ENCODE results near the gene CAMKK2. TPM values are rescaled to one million over a fixed set of nuclear protein-coding genes. Genes with fewer than 3 reads are reported as not detected.

CAMKK2 gene
- total and polyA plus RNA-seq, 2 experiments from 2014 or later = 20.1 to 29.8 TPM

DNA sequence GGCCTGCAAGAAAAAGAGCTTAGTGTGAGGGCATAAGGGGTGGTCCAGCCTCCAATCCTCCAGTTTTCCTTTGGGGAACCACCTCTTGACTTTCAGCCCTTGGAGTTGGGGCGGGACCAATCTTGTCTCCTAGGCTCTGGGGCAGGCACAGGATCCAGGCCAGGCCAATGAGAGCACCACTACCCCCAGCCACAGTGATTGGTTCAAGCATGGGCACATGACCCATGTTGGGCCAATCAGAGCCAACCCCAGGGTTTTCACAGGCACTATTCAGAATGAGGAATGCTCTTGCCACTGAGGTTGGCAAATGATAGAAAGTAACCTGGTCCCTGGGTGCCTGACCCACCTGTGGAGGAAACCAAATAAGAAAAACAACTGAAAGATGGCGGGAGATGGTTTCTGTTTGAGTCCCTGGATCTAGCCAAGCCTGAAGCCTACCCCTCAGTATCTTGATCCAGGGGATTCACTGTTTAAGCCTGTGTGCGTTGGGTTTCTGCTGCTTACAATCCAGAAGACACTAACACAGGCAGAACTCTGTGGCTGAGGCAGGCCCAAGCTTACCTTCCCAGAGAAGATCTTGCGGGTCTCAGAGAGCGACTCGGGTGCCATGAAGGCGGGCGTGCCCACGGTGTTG, 43.7 kb downstream of the CAMKK2 start:
- Histone ChIP-seq H3K4me2 (ENCODE audit: unreplicated experiment) (no peak overlapping the region), H3K9ac (no peak overlapping the region), H4K20me1 (ENCODE audit: insufficient read depth) (no peaks in the 10 kb centered on the region), H3K4me1 (ENCODE audit: insufficient read depth) (no peaks in the 10 kb centered on the region), H3K9me3 (ENCODE audit: low read depth) (no peaks in the 10 kb centered on the region), H3K36me3 (ENCODE audit: low read depth) (peaks cover 33% of the 10 kb centered on the region; the same call in 1 of the 2 replicates), H2AFZ (no peak overlapping the region), H3K27ac (no peak overlapping the region), H3F3A (ENCODE audit: insufficient read depth) (no peaks in the 10 kb centered on the region), H3K79me2 (ENCODE audit: insufficient read depth) (no peaks in the 10 kb centered on the region), H3K9me2 (ENCODE audit: insufficient read depth) (no peaks in the 10 kb centered on the region), H3K27me3 (replicated peaks; ENCODE audit: insufficient read depth) (no peaks in the 10 kb centered on the region), H3K4me3 (no peak overlapping the region)
- in situ Hi-C loops (cut with MboI) = no loop called here
- no peak for DNase-seq
- 94% methylated on average over 9 of the region's 9 CpGs for WGBS, 2 experiments (ENCODE audit: low coverage in 1 of 2, low lambda C conversion rate in 2 of 2, missing lambda C conversion rate in 2 of 2)
- no peak for TF ChIP-seq EZH2phosphoT487 (IDR thresholded peaks at IDR 0.05; ENCODE audit: insufficient read depth, low read depth)
- no peak for TF ChIP-seq EZH2 (IDR thresholded peaks at IDR 0.05; ENCODE audit: insufficient read depth, poor library complexity, severe bottlenecking)

DNA sequence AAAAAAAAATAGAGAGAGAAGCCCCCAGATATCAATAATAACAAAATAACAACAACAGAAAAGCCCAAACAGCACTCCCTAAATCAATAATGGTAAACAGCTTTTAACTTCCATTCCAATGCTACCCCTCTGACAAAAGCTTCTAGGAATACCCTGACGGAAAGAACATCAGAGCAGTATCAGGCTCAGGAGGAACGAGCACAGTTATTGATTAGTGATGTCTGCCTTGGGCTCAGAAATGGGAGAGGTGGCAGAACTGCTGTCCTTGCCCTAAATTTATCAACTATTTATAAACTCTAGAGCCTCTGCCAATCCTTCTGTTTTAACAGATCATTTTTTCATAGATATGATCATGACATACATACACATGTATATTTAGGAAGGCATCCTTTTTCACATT, 44.7 kb downstream of the CAMKK2 start:
- Histone ChIP-seq H3K4me2 (ENCODE audit: unreplicated experiment) (no peak overlapping the region), H3F3A (ENCODE audit: insufficient read depth) (no peaks in the 10 kb centered on the region), H3K79me2 (ENCODE audit: insufficient read depth) (no peaks in the 10 kb centered on the region), H3K36me3 (ENCODE audit: low read depth) (peaks cover 31% of the 10 kb centered on the region; the same call in 1 of the 2 replicates), H3K9me3 (ENCODE audit: low read depth) (no peaks in the 10 kb centered on the region), H3K27ac (no peak overlapping the region), H4K20me1 (ENCODE audit: insufficient read depth) (no peaks in the 10 kb centered on the region), H3K27me3 (replicated peaks; ENCODE audit: insufficient read depth) (no peaks in the 10 kb centered on the region), H2AFZ (no peak overlapping the region), H3K9ac (no peak overlapping the region), H3K4me1 (ENCODE audit: insufficient read depth) (no peaks in the 10 kb centered on the region), H3K9me2 (ENCODE audit: insufficient read depth) (no peaks in the 10 kb centered on the region), H3K4me3 (no peak overlapping the region)
- WGBS, 2 experiments (ENCODE audit: low coverage in 1 of 2, low lambda C conversion rate in 2 of 2, missing lambda C conversion rate in 2 of 2) = 75 to 78% methylated on average over 2 of the region's 2 CpGs
- no peak for DNase-seq
- in situ Hi-C loops (cut with MboI) = no loop called here
- TF ChIP-seq EZH2phosphoT487 (IDR thresholded peaks at IDR 0.05; ENCODE audit: insufficient read depth, low read depth) (no peak), EZH2 (IDR thresholded peaks at IDR 0.05; ENCODE audit: insufficient read depth, poor library complexity, severe bottlenecking) (no peak)

DNA sequence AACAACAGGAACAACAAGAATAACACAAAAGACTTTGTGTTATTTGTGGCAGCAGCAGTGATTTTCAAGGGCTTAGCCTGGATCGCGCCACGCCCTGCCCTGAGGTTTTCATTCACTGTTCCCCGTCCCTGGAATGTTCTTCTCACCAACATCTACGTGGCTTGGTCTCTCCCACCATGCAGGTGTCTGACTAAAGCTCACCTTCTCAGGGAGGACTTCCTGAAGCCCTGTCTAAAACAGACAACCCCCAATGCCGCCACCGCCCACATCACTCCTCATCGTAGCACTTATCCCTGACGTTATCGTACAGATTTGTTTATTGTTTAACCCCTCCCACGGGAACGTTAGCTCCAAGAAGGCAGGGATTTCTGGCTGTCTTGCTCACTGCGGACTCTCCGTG, 46.1 kb downstream of the CAMKK2 start:
- Histone ChIP-seq H3K36me3 (ENCODE audit: low read depth) (peaks cover 27% of the 10 kb centered on the region; the same call in 1 of the 2 replicates), H3K79me2 (ENCODE audit: insufficient read depth) (no peaks in the 10 kb centered on the region), H4K20me1 (ENCODE audit: insufficient read depth) (no peaks in the 10 kb centered on the region), H3K9me2 (ENCODE audit: insufficient read depth) (no peaks in the 10 kb centered on the region), H2AFZ (no peak overlapping the region), H3K9ac (no peak overlapping the region), H3K4me1 (ENCODE audit: insufficient read depth) (no peaks in the 10 kb centered on the region), H3K27me3 (replicated peaks; ENCODE audit: insufficient read depth) (no peaks in the 10 kb centered on the region), H3K4me3 (no peak overlapping the region), H3K9me3 (ENCODE audit: low read depth) (no peaks in the 10 kb centered on the region), H3K4me2 (ENCODE audit: unreplicated experiment) (no peak overlapping the region), H3F3A (ENCODE audit: insufficient read depth) (no peaks in the 10 kb centered on the region), H3K27ac (no peak overlapping the region)
- in situ Hi-C loops (cut with MboI) = no loop called here
- no peak for TF ChIP-seq EZH2 (IDR thresholded peaks at IDR 0.05; ENCODE audit: insufficient read depth, poor library complexity, severe bottlenecking)
- no peak for TF ChIP-seq EZH2phosphoT487 (IDR thresholded peaks at IDR 0.05; ENCODE audit: insufficient read depth, low read depth)
- 89 to 91% methylated on average over 14 of the region's 14 CpGs for WGBS, 2 experiments (ENCODE audit: low coverage in 1 of 2, low lambda C conversion rate in 2 of 2, missing lambda C conversion rate in 2 of 2)
- no peak for DNase-seq

DNA sequence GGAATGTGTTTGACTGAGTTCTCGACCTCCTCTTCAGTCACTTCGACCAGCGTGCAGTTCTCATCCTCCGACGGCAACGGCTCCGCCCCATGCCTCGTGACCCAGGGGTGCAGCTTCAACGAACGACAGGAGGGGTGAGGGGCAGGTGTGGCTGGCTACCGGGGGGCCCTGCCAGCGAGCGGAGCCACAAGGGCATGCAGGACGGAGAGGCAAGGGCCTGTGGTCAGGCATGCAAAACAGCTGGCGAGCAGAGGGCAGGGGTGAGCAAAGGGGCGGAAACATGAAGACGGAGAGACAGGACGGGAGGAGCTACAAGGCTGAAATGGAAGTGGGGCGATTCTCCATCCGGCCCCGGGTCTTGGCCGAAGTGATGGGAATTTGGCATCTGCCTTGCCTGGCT, 47.9 kb downstream of the CAMKK2 start:
- Histone ChIP-seq H3K36me3 (ENCODE audit: low read depth) (peaks cover 16% of the 10 kb centered on the region; the same call in 1 of the 2 replicates), H4K20me1 (ENCODE audit: insufficient read depth) (no peaks in the 10 kb centered on the region), H3K9me3 (ENCODE audit: low read depth) (no peaks in the 10 kb centered on the region), H2AFZ (no peak overlapping the region), H3K4me3 (no peak overlapping the region), H3K4me1 (ENCODE audit: insufficient read depth) (no peaks in the 10 kb centered on the region), H3K27me3 (replicated peaks; ENCODE audit: insufficient read depth) (no peaks in the 10 kb centered on the region), H3K27ac (no peak overlapping the region), H3K4me2 (ENCODE audit: unreplicated experiment) (no peak overlapping the region), H3K9ac (no peak overlapping the region), H3K79me2 (ENCODE audit: insufficient read depth) (no peaks in the 10 kb centered on the region), H3F3A (ENCODE audit: insufficient read depth) (no peaks in the 10 kb centered on the region), H3K9me2 (ENCODE audit: insufficient read depth) (no peaks in the 10 kb centered on the region)
- in situ Hi-C loops (cut with MboI) = no loop called here
- WGBS, 2 experiments (ENCODE audit: low coverage in 1 of 2, low lambda C conversion rate in 2 of 2, missing lambda C conversion rate in 2 of 2) = 92% methylated on average over 22 of the region's 22 CpGs
- TF ChIP-seq EZH2 (IDR thresholded peaks at IDR 0.05; ENCODE audit: insufficient read depth, poor library complexity, severe bottlenecking) (no peak), EZH2phosphoT487 (IDR thresholded peaks at IDR 0.05; ENCODE audit: insufficient read depth, low read depth) (no peak)
- no peak for DNase-seq
